GM12878 (cell line): Measurements from ENCODE around the gene CSF1R. TPM values are rescaled to one million over a fixed set of nuclear protein-coding genes. Genes with fewer than 3 reads are reported as not detected.

Experiments
- ATAC-seq: fragments of 200-7000 bp; cut with Tn5 transposase; 3 replicates; pipeline ENCODE4 v1.9.1; 2020; ENCODE audit warnings: mild to moderate bottlenecking, moderate library complexity
- BruUV-seq: library from RNA; stranded (reverse); fragments of 400-500 nt; replicated peaks from 2 replicates; lab custom pipeline; 2021; lab: Mats Ljungman, UMichigan
- CTCF ChIA-PET: fragments of 300-600 bp; sonication (Branson Sonifier 250); formaldehyde crosslinking; extraction: SDS; loops from one replicate; lab custom pipeline; 2021; ENCODE audit warnings: inconsistent platforms; lab: Yijun Ruan, JAX
- POLR2A ChIA-PET: fragments of 350-600 bp; formaldehyde crosslinking; extraction: SDS; loops from one replicate; lab custom pipeline; 2021; ENCODE audit warnings: inconsistent platforms; lab: Charles Lee
- RAD21 ChIA-PET: fragments of 300-600 bp; sonication (Branson Sonifier 250); formaldehyde crosslinking; loops from one replicate; lab custom pipeline; 2023; ENCODE audit warnings: antibody characterized with exemption; ENCODE audit not compliant: unreplicated experiment; lab: Charles Lee
- SMC1A ChIA-PET: fragments of 300-600 bp; sonication (Branson Sonifier 250); formaldehyde crosslinking; loops from one replicate; lab custom pipeline; 2023; ENCODE audit not compliant: unreplicated experiment, uncharacterized antibody; lab: Charles Lee
- DNase-seq: peaks from one replicate; pipeline ENCODE4 v3.0.0-alpha.2; 2011; ENCODE audit warnings: low read depth, low spot score
- FAIRE-seq: peaks from 3 replicates; lab custom pipeline; 2011; peaks lifted over from hg19 to GRCh38; lab: Jason Lieb, UNC
- H2AFZ ChIP-seq: 2 replicates; pipeline ENCODE4 v1.6.0; 2011; ENCODE audit warnings: low read depth, low read length, control low read depth; ENCODE audit not compliant: control insufficient read depth
- H3K27ac ChIP-seq: 2 replicates; pipeline ENCODE4 v1.5.1; 2011; ENCODE audit warnings: control low read depth; ENCODE audit not compliant: control insufficient read depth, insufficient read depth
- H3K27me3 ChIP-seq, 2 experiments: replicated peaks in 1 of 2; 2 replicates each; pipeline versions ENCODE4 v1.6.0 to v1.6.1; 2011; ENCODE audit warnings: low read length in 1 of 2; ENCODE audit not compliant: control insufficient read depth in 2 of 2, insufficient read depth in 2 of 2
- H3K36me3 ChIP-seq, 2 experiments: 2 replicates each; pipeline ENCODE4 v1.5.1; 2011; ENCODE audit warnings: low read length in 1 of 2; ENCODE audit not compliant: control insufficient read depth in 2 of 2, insufficient read depth in 2 of 2
- H3K4me1 ChIP-seq: 2 replicates; pipeline ENCODE4 v1.6.1; 2011; ENCODE audit warnings: mild to moderate bottlenecking, low read length, moderate library complexity, mixed read lengths; ENCODE audit not compliant: control insufficient read depth, insufficient read depth
- H3K4me2 ChIP-seq: 2 replicates; pipeline ENCODE4 v1.6.0; 2011; ENCODE audit warnings: control low read depth; ENCODE audit not compliant: control insufficient read depth, insufficient read depth
- H3K4me3 ChIP-seq: fragments of 200-600 bp; sonication (generic); 2 replicates; pipeline ENCODE4 v1.5.1; 2016
- H3K79me2 ChIP-seq: 2 replicates; pipeline ENCODE4 v1.6.0; 2011; ENCODE audit warnings: low read length; ENCODE audit not compliant: control insufficient read depth, insufficient read depth
- H3K9ac ChIP-seq: 2 replicates; pipeline ENCODE4 v1.8.0; 2011; ENCODE audit warnings: low read length, control low read depth, mixed read lengths; ENCODE audit not compliant: control insufficient read depth, insufficient read depth
- H3K9me3 ChIP-seq: replicated peaks from 3 replicates; pipeline ENCODE4 v1.5.1; 2011; ENCODE audit warnings: mild to moderate bottlenecking, low read length; ENCODE audit not compliant: control insufficient read depth, insufficient read depth
- H4K20me1 ChIP-seq: 2 replicates; pipeline ENCODE4 v1.6.0; 2011; ENCODE audit not compliant: control insufficient read depth, insufficient read depth
- ATF7 ChIP-seq: fragments of 450-650 bp; IDR thresholded peaks from 2 replicates; pipeline ENCODE4 v1.6.1; 2016; ENCODE audit warnings: low read depth, mild to moderate bottlenecking
- CBX5 ChIP-seq: sonication (generic); IDR thresholded peaks from 2 replicates; pipeline ENCODE4 v1.6.1; 2016; ENCODE audit warnings: low read depth, moderate library complexity, mild to moderate bottlenecking, inconsistent platforms
- CHD4 ChIP-seq: fragments of 200-600 bp; sonication (generic); IDR thresholded peaks from 2 replicates; pipeline ENCODE4 v1.6.1; 2016; ENCODE audit warnings: mild to moderate bottlenecking
- EED ChIP-seq: sonication (generic); IDR thresholded peaks from 2 replicates; pipeline ENCODE4 v1.6.1; 2016; ENCODE audit warnings: antibody characterized with exemption, low read depth
- MYC ChIP-seq: IDR thresholded peaks from 2 replicates; pipeline ENCODE4 v1.6.1; 2011; ENCODE audit warnings: mild to moderate bottlenecking, low read length, moderate library complexity, inconsistent platforms; ENCODE audit not compliant: insufficient read depth, insufficient replicate concordance, insufficient read length, severe bottlenecking
- NR2C2 ChIP-seq: IDR thresholded peaks from 2 replicates; pipeline ENCODE4 v1.6.1; 2011; ENCODE audit warnings: borderline replicate concordance, low read depth; ENCODE audit not compliant: control insufficient read depth, insufficient read length
- SMC3 ChIP-seq: IDR thresholded peaks from 2 replicates; pipeline ENCODE4 v1.6.1; 2011; ENCODE audit warnings: low read length, improper control_type of control experiment, borderline replicate concordance
- ZNF24 ChIP-seq: fragments of 450-650 bp; IDR thresholded peaks from 2 replicates; pipeline ENCODE4 v1.6.1; 2017; ENCODE audit warnings: antibody characterized with exemption, mild to moderate bottlenecking
- WGBS: methylation state at CpG from one replicate; pipeline ENCODE4 v1.1.6; 2016; ENCODE audit warnings: low lambda C conversion rate; ENCODE audit not compliant: insufficient replicate concordance, insufficient coverage; ENCODE audit errors: missing lambda C conversion rate; 5-methylcytosine and 5-hydroxymethylcytosine counted together
- in situ Hi-C: fragments of 300-500 bp; cut with MboI; formaldehyde crosslinking; loops from 9 replicates; pipeline ENCODE4 v1.14.3; 2018; ENCODE audit warnings: mixed read lengths
- intact Hi-C: fragments of 100-400 bp; cut with micrococcal nuclease; formaldehyde crosslinking; loops from one replicate; pipeline ENCODE4 v1.14.2; 2022; ENCODE audit not compliant: unreplicated experiment
- polyA plus RNA-seq, 11 experiments: library from polyadenylated mRNA; depleted of rRNA in 4 of 11; unstranded in 6 of 11; stranded (reverse) in 5 of 11; fragments of >200 nt; fragmentation: Nextera tagmentation in 4 of 11; fragmentation: Illumina TruSeq in 1 of 11; extraction: Ambion mirVana in 4 of 11; extraction: Trizol in 1 of 11; gene quantifications; 1 replicate in 1 of 11; 2 replicates in 10 of 11; pipeline versions ENCODE4 v1.2.1 to v1.2.3, GENCODE V29; 2011 to 2016; ENCODE audit warnings: inconsistent platforms in 2 of 11, missing spikeins in 2 of 11, low read depth in 1 of 11
- total RNA-seq, 4 experiments: library from RNA; depleted of rRNA in 3 of 4; stranded (reverse); fragments of >200 nt in 3 of 4; fragmentation: Illumina TruSeq in 1 of 4; extraction: Trizol in 1 of 4; gene quantifications; 2 replicates each; pipeline versions ENCODE4 v1.2.1 to v1.2.3, GENCODE V29; 2013 to 2021
- TF ChIP-seq, protein P1 (sequence below): IDR thresholded peaks from 2 replicates; pipeline ENCODE4 v1.6.1; 2012; ENCODE audit warnings: low read depth, low read length, improper control_type of control experiment
- TF ChIP-seq, protein P2 (sequence below): fragments of 450-650 bp; IDR thresholded peaks from 2 replicates; pipeline ENCODE4 v1.6.1; 2017; ENCODE audit warnings: mild to moderate bottlenecking

Gene CSF1R
- total and polyA plus RNA-seq, 10 of the 15 experiments (the other 5 are each of a cell fraction or from before 2014, with no cell fraction given) = 0.35 to 3.6 (median 1.2) TPM

DNA sequence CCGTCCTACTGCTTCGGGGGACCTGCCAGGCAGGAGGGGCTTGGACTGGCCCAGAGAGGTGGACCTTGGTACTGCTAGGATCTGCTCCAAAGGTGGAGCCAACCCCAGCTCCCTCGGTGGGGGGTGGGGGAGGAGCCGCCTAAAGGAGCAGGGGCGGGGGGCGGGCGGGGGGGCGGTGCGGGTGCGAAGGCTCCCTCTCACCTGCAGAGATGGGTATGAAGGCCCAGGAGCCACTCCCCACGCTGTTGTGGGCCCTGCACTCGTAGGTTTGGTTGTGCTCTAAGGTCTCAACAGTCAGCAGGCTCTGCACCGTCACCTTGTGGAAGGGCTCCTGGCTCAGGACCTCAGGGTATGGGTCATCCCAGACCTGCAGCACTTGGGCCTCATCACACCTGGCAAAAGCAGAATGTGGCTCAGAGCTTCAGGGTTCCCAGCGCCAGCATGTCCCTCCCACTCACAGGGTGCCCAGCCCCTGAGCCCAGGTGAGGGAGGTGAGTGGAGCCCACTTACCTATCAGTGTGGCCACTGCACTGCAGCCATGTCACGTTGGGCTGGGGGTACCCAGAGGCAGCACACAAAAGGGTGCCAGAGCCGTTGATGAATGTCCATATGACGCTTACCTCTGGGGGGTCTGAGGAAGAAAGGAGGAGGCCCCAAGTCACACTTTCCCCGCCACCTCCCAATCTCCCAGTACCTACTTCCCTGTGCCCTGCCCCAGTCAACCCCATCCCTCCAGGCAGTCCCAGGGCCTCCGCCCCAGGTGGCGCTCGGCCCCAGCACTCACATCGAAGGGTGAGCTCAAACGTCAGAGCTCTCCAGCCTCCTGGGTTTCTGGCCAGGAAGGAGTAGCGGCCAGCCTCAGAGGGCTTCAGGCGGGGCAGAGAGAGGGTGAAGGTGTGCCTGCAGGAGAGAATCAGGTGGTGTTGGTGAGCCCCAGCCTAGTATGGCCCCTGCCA is 16.4 kb downstream of the CSF1R start:
- Histone ChIP-seq H3K79me2 (no peaks in the 10 kb centered on the region), H3K27ac (no peak overlapping the region), H3K9me3 (no peaks in the 10 kb centered on the region), H3K4me1 (no peaks in the 10 kb centered on the region), H4K20me1 (no peaks in the 10 kb centered on the region), H3K27me3 (no peaks in the 10 kb centered on the region), H3K9ac (no peak overlapping the region), H3K4me3 (no peak overlapping the region), H3K4me2 (no peak overlapping the region), H3K36me3 (no peaks in the 10 kb centered on the region), H2AFZ (no peak overlapping the region)
- POLR2A ChIA-PET = no interaction called here
- no peak for FAIRE-seq
- CTCF ChIA-PET = interaction anchor here (0.8 kb wide), 1 partner anchor 12 kb away, joined by 3 read pairs; no protein-coding TSS in a partner anchor
- DNase-seq = no peak
- BruUV-seq = no TSS peak
- intact Hi-C loops = no loop called here
- 52% methylated on average over 25 of the region's 25 CpGs for WGBS
- TF ChIP-seq ATF7 = no peak
- TF ChIP-seq MYC = no peak
- in situ Hi-C loops = no loop called here
- RAD21 ChIA-PET = no interaction called here
- SMC1A ChIA-PET = interaction anchor here (0.6 kb wide), 1 partner anchor 65 kb away, joined by 3 read pairs; no protein-coding TSS in a partner anchor
- ATAC-seq = no peak

- ChIA-PET RAD21 (no interaction called here), CTCF (interaction anchor here (0.8 kb wide), 1 partner anchor 13 kb away, joined by 3 read pairs; no protein-coding TSS in a partner anchor), SMC1A (interaction anchor here (0.6 kb wide), 1 partner anchor 66 kb away, joined by 3 read pairs; no protein-coding TSS in a partner anchor), POLR2A (interaction anchor here (0.6 kb wide), 1 partner anchor 488 kb away, joined by 3 read pairs; no protein-coding TSS in a partner anchor)
- H4K20me1 ChIP-seq = no peaks in the 10 kb centered on the region
- TF ChIP-seq ZNF24 = no peak
- no peak for TF ChIP-seq EED
- TF ChIP-seq CHD4 = no peak
- no peak for TF ChIP-seq NR2C2
- TF ChIP-seq, protein P1, sequence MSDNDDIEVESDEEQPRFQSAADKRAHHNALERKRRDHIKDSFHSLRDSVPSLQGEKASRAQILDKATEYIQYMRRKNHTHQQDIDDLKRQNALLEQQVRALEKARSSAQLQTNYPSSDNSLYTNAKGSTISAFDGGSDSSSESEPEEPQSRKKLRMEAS = no peak
- TF ChIP-seq SMC3 = no peak
- TF ChIP-seq, protein P2, sequence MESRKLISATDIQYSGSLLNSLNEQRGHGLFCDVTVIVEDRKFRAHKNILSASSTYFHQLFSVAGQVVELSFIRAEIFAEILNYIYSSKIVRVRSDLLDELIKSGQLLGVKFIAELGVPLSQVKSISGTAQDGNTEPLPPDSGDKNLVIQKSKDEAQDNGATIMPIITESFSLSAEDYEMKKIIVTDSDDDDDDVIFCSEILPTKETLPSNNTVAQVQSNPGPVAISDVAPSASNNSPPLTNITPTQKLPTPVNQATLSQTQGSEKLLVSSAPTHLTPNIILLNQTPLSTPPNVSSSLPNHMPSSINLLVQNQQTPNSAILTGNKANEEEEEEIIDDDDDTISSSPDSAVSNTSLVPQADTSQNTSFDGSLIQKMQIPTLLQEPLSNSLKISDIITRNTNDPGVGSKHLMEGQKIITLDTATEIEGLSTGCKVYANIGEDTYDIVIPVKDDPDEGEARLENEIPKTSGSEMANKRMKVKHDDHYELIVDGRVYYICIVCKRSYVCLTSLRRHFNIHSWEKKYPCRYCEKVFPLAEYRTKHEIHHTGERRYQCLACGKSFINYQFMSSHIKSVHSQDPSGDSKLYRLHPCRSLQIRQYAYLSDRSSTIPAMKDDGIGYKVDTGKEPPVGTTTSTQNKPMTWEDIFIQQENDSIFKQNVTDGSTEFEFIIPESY = no peak
- TF ChIP-seq CBX5 = no peak
- BruUV-seq = no TSS peak
- no peaks in the 10 kb centered on the region for H3K9me3 ChIP-seq
- H3K4me2 ChIP-seq = no peak overlapping the region
- DNase-seq (no peak), FAIRE-seq (no peak), ATAC-seq (no peak)
- no peaks in the 10 kb centered on the region; a peak in 1 of 4 replicates for H3K27me3 ChIP-seq
- in situ Hi-C loops (no loop called here), intact Hi-C loops (no loop called here)
- no peak overlapping the region for H3K4me3 ChIP-seq
- H3K36me3 ChIP-seq = no peaks in the 10 kb centered on the region
- H3K4me1 ChIP-seq = no peaks in the 10 kb centered on the region
- no peaks in the 10 kb centered on the region for H3K79me2 ChIP-seq
- H3K9ac ChIP-seq = no peak overlapping the region
- H2AFZ ChIP-seq = no peak overlapping the region
- no peak overlapping the region for H3K27ac ChIP-seq
- 38% methylated on average over 12 of the region's 12 CpGs for WGBS
Measured at GRCh38 chr5:150068961-150069645, 17.3 kb downstream of the CSF1R start.
